ENCODE data around the gene AIMP1. TPM values are rescaled to one million over a fixed set of nuclear protein-coding genes. Genes with fewer than 3 reads are reported as not detected.
A peak's percentile ranks its signal among the peaks of the same experiment; 100 is the strongest.

Gene AIMP1
- total RNA-seq, 1 experiment from 2014 or later, result 103 TPM

DNA sequence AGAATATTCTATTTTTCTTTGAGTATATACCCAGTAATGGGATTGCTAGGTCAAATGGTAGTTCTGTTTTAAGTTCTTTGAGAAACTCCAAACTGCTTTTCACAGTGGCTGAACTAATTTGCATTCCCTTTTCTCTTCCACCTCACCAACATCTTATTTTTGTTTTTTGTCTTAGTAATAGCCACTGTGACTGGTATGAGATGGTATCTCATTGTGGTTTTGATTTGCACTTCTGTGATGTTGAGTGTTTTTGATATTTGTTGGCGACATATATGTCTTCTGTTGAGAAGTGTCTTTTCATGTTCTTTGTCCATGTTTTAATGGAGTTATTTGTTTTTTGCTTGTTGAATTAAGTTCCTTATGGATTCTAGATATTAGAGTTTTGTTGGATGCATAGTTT lies 24.4 kb downstream of the AIMP1 start:
- BruUV-seq (replicated peaks), result no TSS peak
- Mint-ChIP-seq H3K27ac (ENCODE audit: low read depth, unreplicated experiment) (no peak overlapping the region), H3K27me3 (ENCODE audit: insufficient read depth, unreplicated experiment) (no peaks in the 10 kb centered on the region), H3K36me3 (ENCODE audit: insufficient read depth, unreplicated experiment) (peaks cover 60% of the 10 kb centered on the region), H3K4me1 (ENCODE audit: insufficient read depth, unreplicated experiment) (peaks cover 19% of the 10 kb centered on the region), H3K4me3 (ENCODE audit: unreplicated experiment) (no peak overlapping the region), H3K9me3 (ENCODE audit: unreplicated experiment) (peaks cover 20% of the 10 kb centered on the region)
- ChIA-PET POLR2A (interaction anchor here (1.3 kb wide), 1 partner anchor 12 kb away, joined by 3 read pairs; no protein-coding TSS in a partner anchor), CTCF (interaction anchor here (0.6 to 1.5 kb wide), 2 partner anchors 12 to 470 kb away, joined by 4 to 6 read pairs; no protein-coding TSS in a partner anchor)
- TF ChIP-seq, protein P1, sequence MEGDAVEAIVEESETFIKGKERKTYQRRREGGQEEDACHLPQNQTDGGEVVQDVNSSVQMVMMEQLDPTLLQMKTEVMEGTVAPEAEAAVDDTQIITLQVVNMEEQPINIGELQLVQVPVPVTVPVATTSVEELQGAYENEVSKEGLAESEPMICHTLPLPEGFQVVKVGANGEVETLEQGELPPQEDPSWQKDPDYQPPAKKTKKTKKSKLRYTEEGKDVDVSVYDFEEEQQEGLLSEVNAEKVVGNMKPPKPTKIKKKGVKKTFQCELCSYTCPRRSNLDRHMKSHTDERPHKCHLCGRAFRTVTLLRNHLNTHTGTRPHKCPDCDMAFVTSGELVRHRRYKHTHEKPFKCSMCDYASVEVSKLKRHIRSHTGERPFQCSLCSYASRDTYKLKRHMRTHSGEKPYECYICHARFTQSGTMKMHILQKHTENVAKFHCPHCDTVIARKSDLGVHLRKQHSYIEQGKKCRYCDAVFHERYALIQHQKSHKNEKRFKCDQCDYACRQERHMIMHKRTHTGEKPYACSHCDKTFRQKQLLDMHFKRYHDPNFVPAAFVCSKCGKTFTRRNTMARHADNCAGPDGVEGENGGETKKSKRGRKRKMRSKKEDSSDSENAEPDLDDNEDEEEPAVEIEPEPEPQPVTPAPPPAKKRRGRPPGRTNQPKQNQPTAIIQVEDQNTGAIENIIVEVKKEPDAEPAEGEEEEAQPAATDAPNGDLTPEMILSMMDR (IDR thresholded peaks at IDR 0.05; ENCODE audit: unreplicated experiment), result no peak
- no peak for DNase-seq (ENCODE audit: unreplicated experiment)
- intact Hi-C loops (cut with micrococcal nuclease), result no loop called here

DNA sequence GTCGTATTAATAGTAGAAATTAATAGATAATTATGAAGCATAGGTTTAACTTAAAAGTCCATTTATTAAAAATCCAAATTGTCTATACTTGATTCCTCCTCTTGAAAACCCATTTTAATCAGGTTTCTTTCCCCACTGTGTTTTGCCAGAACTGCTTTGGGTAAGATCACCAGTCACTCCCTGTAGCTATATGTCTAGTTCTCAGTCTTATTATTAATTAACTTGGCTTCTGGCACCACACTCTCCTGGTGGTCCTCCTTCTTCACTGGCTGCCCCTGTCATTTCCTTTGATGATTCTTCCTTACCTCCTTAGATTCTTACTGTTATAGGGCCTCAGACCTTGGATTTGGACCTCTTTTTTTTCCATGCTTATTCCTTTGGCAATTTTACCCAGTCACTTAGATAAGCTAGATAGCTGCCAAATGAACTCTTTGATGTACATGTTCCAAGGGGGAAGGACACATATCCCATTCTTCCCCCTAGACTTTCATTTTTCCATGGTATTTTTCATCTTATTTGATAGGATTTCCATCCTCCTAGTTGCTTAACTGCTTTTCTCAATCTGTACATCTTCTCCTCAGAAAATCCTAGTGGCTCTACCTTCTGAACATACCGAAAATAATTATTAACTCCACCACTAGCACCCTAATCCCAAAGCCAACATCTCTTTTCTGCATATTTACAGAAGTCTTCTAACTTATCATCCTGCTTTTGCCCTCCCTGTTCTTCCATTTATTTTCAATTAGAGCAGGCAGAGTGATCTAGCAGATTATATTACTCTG lies 27.7 kb downstream of the AIMP1 start:
- no peak overlapping the region for H3K4me3 Mint-ChIP-seq (ENCODE audit: unreplicated experiment)
- TF ChIP-seq, protein P1 (IDR thresholded peaks at IDR 0.05; ENCODE audit: unreplicated experiment), result no peak
- intact Hi-C loops (cut with micrococcal nuclease), result no loop called here
- H3K36me3 Mint-ChIP-seq (ENCODE audit: insufficient read depth, unreplicated experiment), result peaks cover 53% of the 10 kb centered on the region
- POLR2A ChIA-PET, result no interaction called here
- BruUV-seq (replicated peaks), result no TSS peak
- peaks cover 19% of the 10 kb centered on the region for H3K4me1 Mint-ChIP-seq (ENCODE audit: insufficient read depth, unreplicated experiment)
- CTCF ChIA-PET, result interaction anchor here (0.8 to 1.4 kb wide), 5 partner anchors 8 to 465 kb away, joined by 4 to 5 read pairs (median 4); no protein-coding TSS in a partner anchor
- no peaks in the 10 kb centered on the region for H3K27me3 Mint-ChIP-seq (ENCODE audit: insufficient read depth, unreplicated experiment)
- DNase-seq (ENCODE audit: unreplicated experiment), result no peak
- H3K27ac Mint-ChIP-seq (ENCODE audit: low read depth, unreplicated experiment), result no peak overlapping the region
- peaks cover 11% of the 10 kb centered on the region for H3K9me3 Mint-ChIP-seq (ENCODE audit: unreplicated experiment)

DNA sequence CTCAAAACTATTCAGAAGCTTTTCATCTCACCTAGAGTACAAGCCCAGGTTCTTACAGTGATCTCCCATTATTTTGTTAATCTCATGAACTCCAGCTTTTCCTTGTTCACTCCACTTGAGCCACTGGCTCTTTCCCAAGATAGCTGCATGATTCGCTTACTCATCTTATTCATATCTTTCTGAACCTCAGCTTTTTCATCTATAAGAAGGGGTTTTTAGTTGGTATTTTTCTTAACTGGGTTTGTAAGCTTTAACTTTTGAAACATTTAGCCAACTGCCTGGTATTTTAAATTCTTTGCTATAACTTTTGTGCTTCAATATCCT lies 28.3 kb downstream of the AIMP1 start:
- ChIA-PET CTCF (interaction anchor here (0.8 to 1.4 kb wide), 4 partner anchors 8 to 464 kb away, joined by 4 to 5 read pairs (median 4); no protein-coding TSS in a partner anchor), POLR2A (no interaction called here)
- DNase-seq (ENCODE audit: unreplicated experiment), result peak; percentile 28
- no TSS peak for BruUV-seq (replicated peaks)
- Mint-ChIP-seq H3K4me3 (ENCODE audit: unreplicated experiment) (no peak overlapping the region), H3K36me3 (ENCODE audit: insufficient read depth, unreplicated experiment) (peaks cover 50% of the 10 kb centered on the region), H3K27me3 (ENCODE audit: insufficient read depth, unreplicated experiment) (no peaks in the 10 kb centered on the region), H3K27ac (ENCODE audit: low read depth, unreplicated experiment) (no peak overlapping the region), H3K4me1 (ENCODE audit: insufficient read depth, unreplicated experiment) (peaks cover 19% of the 10 kb centered on the region), H3K9me3 (ENCODE audit: unreplicated experiment) (peaks cover 11% of the 10 kb centered on the region)
- intact Hi-C loops (cut with micrococcal nuclease), result no loop called here
- TF ChIP-seq, protein P1 (IDR thresholded peaks at IDR 0.05; ENCODE audit: unreplicated experiment), result no peak

DNA sequence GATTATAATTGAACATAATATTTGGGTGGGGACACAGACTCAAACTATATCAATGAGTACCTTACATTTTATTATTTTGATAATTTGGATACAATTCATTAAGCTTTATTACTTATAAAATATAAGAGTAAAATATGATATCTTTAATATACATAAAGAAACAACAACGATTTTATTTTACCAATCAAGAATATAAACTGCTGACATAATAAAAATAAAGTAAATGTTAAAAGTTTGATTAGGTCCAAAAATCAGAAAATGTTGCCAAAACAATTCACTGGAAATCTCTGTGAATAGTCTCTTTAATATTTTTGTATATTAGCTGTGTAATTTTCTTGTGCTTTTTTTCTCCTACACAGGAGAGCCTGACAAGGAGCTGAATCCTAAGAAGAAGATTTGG lies 30.8 kb downstream of the AIMP1 start:
- POLR2A ChIA-PET, result no interaction called here
- no TSS peak for BruUV-seq (replicated peaks)
- Mint-ChIP-seq H3K27ac (ENCODE audit: low read depth, unreplicated experiment) (no peak overlapping the region), H3K4me3 (ENCODE audit: unreplicated experiment) (no peak overlapping the region), H3K27me3 (ENCODE audit: insufficient read depth, unreplicated experiment) (no peaks in the 10 kb centered on the region), H3K9me3 (ENCODE audit: unreplicated experiment) (no peaks in the 10 kb centered on the region), H3K4me1 (ENCODE audit: insufficient read depth, unreplicated experiment) (peaks cover 10% of the 10 kb centered on the region), H3K36me3 (ENCODE audit: insufficient read depth, unreplicated experiment) (peaks cover 42% of the 10 kb centered on the region)
- intact Hi-C loops (cut with micrococcal nuclease), result no loop called here
- CTCF ChIA-PET, result interaction anchor here (0.6 to 1.9 kb wide), 3 partner anchors 18 to 705 kb away, joined by 4 to 9 read pairs (median 4); no protein-coding TSS in a partner anchor
- DNase-seq (ENCODE audit: unreplicated experiment), result no peak
- TF ChIP-seq, protein P1 (IDR thresholded peaks at IDR 0.05; ENCODE audit: unreplicated experiment), result no peak

Measured in MCF 10A (cell line).